T-cell (primary cell): ENCODE measurements around the gene HMGXB3. TPM values are rescaled to one million over a fixed set of nuclear protein-coding genes. Genes with fewer than 3 reads are reported as not detected.

ENCODE experiments used
- ATAC-seq, 4 experiments: fragments of 200-7000 bp in 3 of 4; fragments of 150-1000 bp in 1 of 4; cut with Tn5 transposase; replicated peaks in 1 of 4; 1 replicate in 3 of 4; 2 replicates in 1 of 4; pipeline ENCODE4 v1.10.0; 2021; ENCODE audit warnings: moderate library complexity in 3 of 4, mild to moderate bottlenecking in 2 of 4, moderate number of reproducible peaks in 1 of 4
- CTCF ChIA-PET, 2 donors: fragments of 300-600 bp; sonication (Branson Sonifier 250); formaldehyde crosslinking; loops; one replicate each; lab custom pipeline; 2022; ENCODE audit warnings: antibody characterized with exemption in 2 of 2; lab: Charles Lee
- POLR2A ChIA-PET, 2 donors: fragments of 300-600 bp; sonication (Branson Sonifier 250); formaldehyde crosslinking; loops; one replicate each; lab custom pipeline; 2022; ENCODE audit warnings: antibody characterized with exemption in 2 of 2; lab: Charles Lee
- DNase-seq, 35 experiments: peaks; one replicate each; pipeline versions ENCODE4 v3.0.0 to v3.0.0-alpha.2; 2013 to 2023
- H3K27ac ChIP-seq: one replicate; pipeline ENCODE4 v1.5.1; 2013; ENCODE audit warnings: low read length
- H3K27me3 ChIP-seq, 2 experiments: replicated peaks in 1 of 2; 1 replicate in 1 of 2; 2 replicates in 1 of 2; pipeline versions ENCODE4 v1.6.1 to v1.7.0; 2013; ENCODE audit warnings: low read length in 1 of 2, mixed read lengths in 1 of 2; ENCODE audit not compliant: control insufficient read depth in 2 of 2, insufficient read depth in 2 of 2; ENCODE audit errors: extremely low read depth in 1 of 2
- H3K36me3 ChIP-seq, 2 donors: 1 replicate in 1 of 2; 2 replicates in 1 of 2; pipeline versions ENCODE4 v1.6.1 to v1.7.0; 2013; ENCODE audit warnings: low read length in 1 of 2; ENCODE audit not compliant: control insufficient read depth in 2 of 2, insufficient read depth in 1 of 2; ENCODE audit errors: extremely low read depth in 1 of 2
- H3K4me1 ChIP-seq, 2 experiments: 1 replicate in 1 of 2; 2 replicates in 1 of 2; pipeline versions ENCODE4 v1.6.1 to v1.7.0; 2013; ENCODE audit warnings: low read length in 2 of 2, mixed read lengths in 1 of 2; ENCODE audit not compliant: insufficient read depth in 2 of 2, control insufficient read depth in 1 of 2; ENCODE audit errors: extremely low read depth in 1 of 2
- H3K4me3 ChIP-seq, 2 donors: 1 replicate in 1 of 2; 2 replicates in 1 of 2; pipeline versions ENCODE4 v1.5.1 to v1.7.0; 2013; ENCODE audit warnings: mild to moderate bottlenecking in 2 of 2, low read length in 1 of 2, moderate library complexity in 1 of 2; ENCODE audit not compliant: control insufficient read depth in 1 of 2; ENCODE audit errors: extremely low read depth in 1 of 2
- H3K9me3 ChIP-seq: 2 replicates; pipeline ENCODE4 v1.7.0; 2013
- H3K27ac Mint-ChIP-seq, 2 donors: one replicate each; pipeline ENCODE4 v1.8.0; 2020 to 2021; ENCODE audit warnings: mild to moderate bottlenecking in 2 of 2, mixed read lengths in 2 of 2
- H3K27me3 Mint-ChIP-seq, 2 donors: one replicate each; pipeline ENCODE4 v1.8.0; 2021 to 2022; ENCODE audit warnings: mixed read lengths in 2 of 2
- H3K36me3 Mint-ChIP-seq: one replicate; pipeline ENCODE4 v1.8.0; 2021; ENCODE audit warnings: mixed read lengths
- H3K4me1 Mint-ChIP-seq, 3 donors: one replicate each; pipeline ENCODE4 v1.8.0; 2020 to 2022; ENCODE audit warnings: mixed read lengths in 3 of 3, mild to moderate bottlenecking in 1 of 3
- H3K4me3 Mint-ChIP-seq, 3 donors: one replicate each; pipeline ENCODE4 v1.8.0; 2020 to 2022; ENCODE audit warnings: mild to moderate bottlenecking in 3 of 3, mixed read lengths in 3 of 3, moderate library complexity in 3 of 3
- H3K9me3 Mint-ChIP-seq, 3 donors: one replicate each; pipeline ENCODE4 v1.8.0; 2020 to 2022; ENCODE audit warnings: mixed read lengths in 3 of 3
- WGBS: methylation state at CpG from one replicate; pipeline ENCODE4 v1.1.5; 2013; ENCODE audit warnings: missing lambda C conversion rate; ENCODE audit not compliant: insufficient coverage; 5-methylcytosine and 5-hydroxymethylcytosine counted together
- total RNA-seq, 35 experiments: library from RNA in 6 of 35; stranded (reverse) in 6 of 35; fragments of 120-200 nt in 1 of 35; gene quantifications; one replicate each; pipeline versions ENCODE4 v1.2.1 to v1.2.4 and lab custom pipeline; 2013 to 2026

HMGXB3 gene
- total RNA-seq, 5 donors from 2014 or later (not counting 1 experiment from before 2014, with no cell fraction given) = 28.9 to 35.2 (median 30.9) TPM

DNA sequence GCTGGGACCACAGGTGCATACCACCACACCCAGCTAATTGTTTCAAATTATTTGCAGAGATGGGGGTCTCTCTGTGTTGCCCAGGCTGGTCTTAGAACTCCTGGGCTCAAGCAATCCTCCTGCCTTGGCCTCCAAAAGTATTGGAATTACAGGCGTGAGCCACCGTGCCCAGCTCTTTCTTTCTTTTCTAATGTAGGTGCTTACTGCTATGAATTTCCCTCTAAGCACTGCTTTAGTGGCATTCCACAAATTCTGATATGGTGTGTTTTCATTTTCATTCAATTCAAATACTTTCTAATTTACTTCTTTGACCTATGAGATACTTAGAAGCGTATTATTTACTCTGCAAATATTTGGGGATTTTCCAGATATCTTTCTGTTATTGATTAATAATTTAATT, 14.9 kb downstream of the HMGXB3 start:
- POLR2A ChIA-PET = no interaction called here
- DNase-seq (no peak), ATAC-seq (no peak)
- no peak overlapping the region for H3K27ac ChIP-seq
- no peak overlapping the region for H3K4me3 Mint-ChIP-seq
- H3K27ac Mint-ChIP-seq = no peak overlapping the region
- H3K36me3 ChIP-seq = peaks cover 13 to 86% of the 10 kb centered on the region in 2 donors
- CTCF ChIA-PET = no interaction called here
- peaks cover 0 to 6% (median 2%) of the 10 kb centered on the region in 3 donors for H3K9me3 Mint-ChIP-seq
- H3K27me3 ChIP-seq = no peaks in the 10 kb centered on the region
- no peaks in the 10 kb centered on the region for H3K27me3 Mint-ChIP-seq
- no peak overlapping the region for H3K4me3 ChIP-seq
- peaks cover 0 to 5% (median 5%) of the 10 kb centered on the region in 3 donors for H3K4me1 Mint-ChIP-seq
- peaks cover 91% of the 10 kb centered on the region for H3K36me3 Mint-ChIP-seq
- no CpG with 5 or more reads among the region's 3 CpGs for WGBS
- no peaks in the 10 kb centered on the region for H3K4me1 ChIP-seq
- H3K9me3 ChIP-seq = no peaks in the 10 kb centered on the region

GRCh38 chr5:150016537-150016936, 16.0 kb downstream of the HMGXB3 start:
- POLR2A ChIA-PET = no interaction called here
- no peaks in the 10 kb centered on the region for H3K27me3 ChIP-seq
- Mint-ChIP-seq H3K27ac (no peak overlapping the region), H3K9me3 (peaks cover 0 to 6% (median 2%) of the 10 kb centered on the region in 3 donors), H3K27me3 (no peaks in the 10 kb centered on the region), H3K4me1 (peaks cover 0 to 7% (median 5%) of the 10 kb centered on the region in 3 donors), H3K4me3 (no peak overlapping the region), H3K36me3 (peaks cover 89% of the 10 kb centered on the region)
- no peak for ATAC-seq
- no peaks in the 10 kb centered on the region for H3K4me1 ChIP-seq
- no peak overlapping the region for H3K27ac ChIP-seq
- no peaks in the 10 kb centered on the region for H3K9me3 ChIP-seq
- no peak overlapping the region for H3K4me3 ChIP-seq
- peaks cover 13 to 88% of the 10 kb centered on the region in 2 donors for H3K36me3 ChIP-seq
- DNase-seq = no peak
- CTCF ChIA-PET = interaction anchor here in 1 of 2 donors (0.7 kb wide), 1 partner anchor 14 kb away, joined by 3 read pairs; no protein-coding TSS in a partner anchor

- Mint-ChIP-seq H3K4me3 (no peak overlapping the region), H3K36me3 (peaks cover 92% of the 10 kb centered on the region), H3K9me3 (peaks cover 0 to 6% (median 2%) of the 10 kb centered on the region in 3 donors), H3K4me1 (peaks cover 0 to 14% (median 5%) of the 10 kb centered on the region in 3 donors), H3K27ac (no peak overlapping the region), H3K27me3 (no peaks in the 10 kb centered on the region)
- ChIA-PET CTCF (interaction anchor here in 1 of 2 donors (0.6 kb wide), 1 partner anchor 14 kb away, joined by 4 read pairs; no protein-coding TSS in a partner anchor), POLR2A (interaction anchor here in 1 of 2 donors (0.6 kb wide), 1 partner anchor 69 kb away, joined by 4 read pairs; no protein-coding TSS in a partner anchor)
- Histone ChIP-seq H3K4me3 (no peak overlapping the region), H3K27me3 (no peaks in the 10 kb centered on the region), H3K27ac (no peak overlapping the region), H3K9me3 (no peaks in the 10 kb centered on the region), H3K4me1 (no peaks in the 10 kb centered on the region), H3K36me3 (peaks cover 12 to 90% of the 10 kb centered on the region in 2 donors)
- no CpG with 5 or more reads among the region's 6 CpGs for WGBS
- ATAC-seq (no peak), DNase-seq (no peak)
Observed at GRCh38 chr5:150017226-150018005, 16.9 kb downstream of the HMGXB3 start.

- Mint-ChIP-seq H3K27ac (no peak overlapping the region), H3K36me3 (peaks cover 78% of the 10 kb centered on the region), H3K4me1 (peaks cover 0 to 11% (median 4%) of the 10 kb centered on the region in 3 donors), H3K27me3 (no peaks in the 10 kb centered on the region), H3K4me3 (no peak overlapping the region), H3K9me3 (peaks cover 0 to 6% (median 2%) of the 10 kb centered on the region in 3 donors)
- Histone ChIP-seq H3K27ac (no peak overlapping the region), H3K9me3 (no peaks in the 10 kb centered on the region), H3K27me3 (no peaks in the 10 kb centered on the region), H3K4me1 (no peaks in the 10 kb centered on the region), H3K4me3 (no peak overlapping the region), H3K36me3 (peaks cover 13 to 86% of the 10 kb centered on the region in 2 donors)
- WGBS = no CpG with 5 or more reads among the region's 1 CpG
- DNase-seq (no peak), ATAC-seq (no peak)
- CTCF ChIA-PET = interaction anchor here in 1 of 2 donors (0.6 kb wide), 1 partner anchor 157 kb away, joined by 3 read pairs; no protein-coding TSS in a partner anchor
- POLR2A ChIA-PET = no interaction called here
Observed at GRCh38 chr5:150020249-150020648, 19.7 kb downstream of the HMGXB3 start.

GRCh38 chr5:150021491-150022157, 21.1 kb downstream of the HMGXB3 start:
- no peak overlapping the region for H3K4me3 ChIP-seq
- H3K27ac ChIP-seq = no peak overlapping the region
- H3K9me3 Mint-ChIP-seq = no peaks in the 10 kb centered on the region
- no peaks in the 10 kb centered on the region for H3K27me3 ChIP-seq
- no peak overlapping the region for H3K4me3 Mint-ChIP-seq
- ChIA-PET POLR2A (no interaction called here), CTCF (no interaction called here)
- no peaks in the 10 kb centered on the region for H3K4me1 ChIP-seq
- no peaks in the 10 kb centered on the region for H3K9me3 ChIP-seq
- H3K4me1 Mint-ChIP-seq = peaks cover 0 to 11% (median 4%) of the 10 kb centered on the region in 3 donors
- H3K36me3 Mint-ChIP-seq = peaks cover 72% of the 10 kb centered on the region
- 97% methylated on average over 12 of the region's 13 CpGs for WGBS
- H3K27ac Mint-ChIP-seq = peak overlapping the region in 1 of 2 donors; percentile 65
- H3K27me3 Mint-ChIP-seq = no peaks in the 10 kb centered on the region
- no peak for DNase-seq
- no peak for ATAC-seq
- H3K36me3 ChIP-seq = peaks cover 16 to 85% of the 10 kb centered on the region in 2 donors

GRCh38 chr5:150022158-150022531, 21.6 kb downstream of the HMGXB3 start:
- no peak for DNase-seq
- Mint-ChIP-seq H3K27me3 (no peaks in the 10 kb centered on the region), H3K9me3 (no peaks in the 10 kb centered on the region), H3K27ac (peak overlapping the region in 1 of 2 donors; percentile 65), H3K36me3 (peaks cover 71% of the 10 kb centered on the region), H3K4me1 (peaks cover 0 to 11% (median 4%) of the 10 kb centered on the region in 3 donors), H3K4me3 (no peak overlapping the region)
- H3K4me3 ChIP-seq = no peak overlapping the region
- H3K9me3 ChIP-seq = no peaks in the 10 kb centered on the region
- H3K27ac ChIP-seq = no peak overlapping the region
- CTCF ChIA-PET = interaction anchor here in 1 of 2 donors (0.6 kb wide), 1 partner anchor 380 kb away, joined by 4 read pairs; no protein-coding TSS in a partner anchor
- no peaks in the 10 kb centered on the region for H3K4me1 ChIP-seq
- 100% methylated on average over 1 of the region's 1 CpG for whole genome bisulfite sequencing
- ATAC-seq = no peak
- POLR2A ChIA-PET = interaction anchor here in 1 of 2 donors (0.6 kb wide), 1 partner anchor 272 kb away, joined by 4 read pairs; no protein-coding TSS in a partner anchor
- H3K27me3 ChIP-seq = no peaks in the 10 kb centered on the region
- peaks cover 18 to 86% of the 10 kb centered on the region in 2 donors for H3K36me3 ChIP-seq
